GM21526 (cell line): ENCODE data around the gene CLSTN3.
A peak's percentile ranks its signal among the peaks of the same experiment; 100 is the strongest.

Source experiments
- ATAC-seq: cut with Tn5 transposase; IDR thresholded peaks from one replicate; pipeline ENCODE4 v1.9.1; 2021; ENCODE audit warnings: moderate library complexity; ENCODE audit not compliant: unreplicated experiment, low FRiP score

The CLSTN3 gene

DNA sequence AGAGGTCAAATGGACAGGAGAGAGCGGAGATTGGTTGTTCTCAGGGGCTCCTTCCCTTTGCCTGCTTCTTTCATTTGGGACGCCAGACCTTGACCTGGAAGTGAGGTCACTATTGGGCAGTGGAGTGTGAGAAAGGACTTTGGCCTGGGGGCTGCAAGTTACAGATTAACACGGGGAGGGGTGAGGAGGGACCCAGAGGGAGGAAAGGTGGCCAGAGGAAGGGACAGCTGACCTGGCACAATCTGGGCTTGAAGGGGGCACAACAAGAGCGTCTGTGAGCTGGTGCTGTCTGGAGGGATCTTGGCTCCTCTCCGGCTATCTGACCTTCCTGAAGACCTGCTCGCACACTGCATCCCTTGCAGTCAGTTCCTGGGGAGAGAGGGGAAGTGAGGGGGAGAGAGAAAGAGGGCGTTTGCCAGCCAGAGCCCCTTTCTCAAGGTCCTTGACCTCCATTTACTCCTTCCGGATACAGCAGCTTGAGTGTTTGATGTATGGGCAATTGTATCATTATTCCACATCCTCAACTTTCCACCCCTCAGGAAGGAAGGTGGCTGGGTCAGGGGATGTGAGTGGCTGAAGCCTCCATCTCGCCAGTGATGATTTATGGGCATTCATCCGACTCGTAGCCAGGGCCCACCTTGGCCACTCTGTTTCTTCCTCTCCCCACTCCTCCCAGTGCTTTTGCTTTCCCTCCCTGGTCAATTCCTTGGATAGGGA, 6.2 kb upstream of the CLSTN3 start:
- no peak for ATAC-seq

DNA sequence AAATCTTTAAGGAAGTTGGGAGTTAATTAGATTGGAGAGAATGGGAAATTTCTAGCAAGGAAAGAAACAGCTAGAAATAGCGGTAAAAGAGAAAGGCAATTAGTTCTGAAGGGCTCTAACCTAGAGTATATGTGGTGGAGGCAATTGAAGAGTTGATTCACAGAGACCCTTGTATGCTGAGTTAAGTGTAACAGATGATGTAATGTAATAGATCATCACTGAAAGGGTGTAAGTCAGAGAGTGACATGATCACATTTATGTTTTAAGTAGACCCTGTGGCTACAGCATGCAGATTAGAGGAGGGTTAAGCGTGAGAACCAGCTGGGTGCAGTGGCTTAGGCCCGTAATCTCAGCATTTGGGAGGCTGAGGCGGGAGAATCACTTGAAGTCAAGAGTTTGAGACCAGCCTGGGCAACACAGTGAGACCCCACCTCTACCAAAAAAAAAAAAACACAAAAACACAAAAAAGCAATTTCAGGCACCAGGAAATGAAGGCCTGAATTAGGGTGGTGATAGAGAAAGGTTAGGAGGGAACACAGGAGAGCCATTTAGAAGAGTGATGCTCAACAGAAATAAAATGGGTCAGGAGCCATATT, 4.4 kb upstream of the CLSTN3 start:
- ATAC-seq, result no peak

DNA sequence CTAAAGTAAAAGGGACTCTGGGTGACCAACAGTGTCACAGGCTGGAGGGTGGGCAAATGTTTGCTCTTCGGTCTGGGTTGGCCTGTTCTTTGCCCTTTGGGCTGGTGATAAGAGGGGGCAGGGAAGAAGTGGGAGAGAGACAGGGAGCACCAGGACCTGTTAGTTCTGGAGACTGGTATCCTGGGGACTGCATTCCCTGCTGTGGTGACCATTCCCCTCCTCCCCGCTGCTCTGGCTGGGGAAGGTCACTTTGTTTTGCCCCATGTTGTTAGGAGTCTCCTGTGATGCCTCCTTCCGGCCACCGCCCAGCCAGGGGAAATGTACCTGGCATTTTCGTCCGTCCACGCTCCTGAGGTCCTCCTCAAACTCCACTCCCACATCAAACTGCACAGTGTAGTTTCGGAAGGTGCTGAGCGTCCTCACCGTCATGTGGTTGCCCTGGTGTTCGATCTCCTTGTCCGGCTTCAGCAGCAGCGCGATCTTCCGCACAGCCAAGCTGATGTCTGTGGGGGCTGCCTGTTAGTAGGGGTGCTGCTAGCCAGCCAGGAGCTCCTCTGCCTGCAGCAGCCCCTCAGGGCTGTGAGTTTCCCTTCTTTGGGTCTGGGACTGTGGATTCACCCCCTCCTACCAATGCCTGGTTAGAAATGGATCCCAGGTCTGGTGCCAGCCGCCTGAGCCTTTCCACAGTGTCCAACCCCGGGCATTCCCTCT, 2.1 kb upstream of the CLSTN3 start:
- no peak for ATAC-seq

DNA sequence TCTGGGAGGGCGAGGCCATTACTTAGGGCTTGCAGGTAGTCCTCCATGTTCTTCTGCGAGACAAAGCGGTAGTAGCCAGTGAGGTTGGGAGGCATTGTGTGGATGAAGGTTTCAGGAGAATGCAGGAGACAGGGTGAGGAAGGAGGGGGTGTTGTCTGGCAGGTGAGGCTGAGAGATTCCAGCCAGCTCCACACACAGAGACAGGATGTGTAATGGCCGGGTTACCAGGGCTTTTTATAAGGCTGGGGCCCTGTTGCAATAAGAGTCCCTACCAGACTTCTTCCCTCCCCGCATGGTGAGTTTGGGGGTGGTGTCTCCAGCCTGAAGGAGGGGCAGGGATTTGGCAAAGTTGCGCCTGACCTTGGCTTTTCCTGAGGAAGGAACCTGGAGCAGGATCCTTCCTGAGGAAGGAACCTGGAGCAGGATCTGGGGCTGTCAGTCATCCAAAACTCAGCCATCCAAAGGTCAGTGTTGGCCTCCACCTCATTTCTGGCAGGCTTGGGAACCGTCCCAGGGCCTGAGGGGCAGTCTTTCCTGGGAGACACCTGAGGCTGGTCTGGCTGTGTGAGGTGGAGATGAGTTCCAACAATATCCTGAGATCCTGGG, 1.4 kb upstream of the CLSTN3 start, which contains the start of gene RBP5:
RBP5 (minus strand) TSS at position 209 of the 606 bp plus-strand sequence; CDS start at position 95, 114 bp downstream.
- ATAC-seq, result no peak

DNA sequence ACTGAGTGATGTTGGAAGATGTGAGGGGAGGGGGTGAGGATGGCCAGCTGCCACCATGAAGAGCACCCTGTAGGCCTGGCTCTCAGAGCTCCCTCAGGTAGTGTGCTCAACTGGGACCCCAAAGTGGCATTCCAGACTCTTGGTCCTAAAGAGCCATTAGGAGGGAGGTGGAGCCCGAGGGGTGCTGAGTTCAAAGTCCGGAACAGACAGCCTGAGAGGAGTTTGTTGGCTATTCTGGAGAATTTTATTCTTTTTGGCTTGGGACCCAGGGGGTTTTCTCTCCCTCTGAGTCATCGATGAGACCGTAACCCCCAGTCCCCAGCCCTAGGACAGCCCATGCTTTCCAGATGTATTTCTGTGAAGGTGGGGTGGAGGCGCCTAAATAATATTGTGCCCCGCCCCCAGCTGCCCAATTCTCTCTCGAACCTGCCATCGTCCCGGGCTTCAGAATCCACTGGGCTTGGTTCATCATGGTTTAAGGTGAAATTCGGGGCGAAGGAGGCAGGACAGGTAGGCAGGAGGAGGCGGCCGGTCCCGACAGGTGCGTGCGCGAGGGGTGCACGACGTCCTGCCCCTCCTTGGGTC, 792 bp upstream of the CLSTN3 start:
- peak; percentile 8 for ATAC-seq

DNA sequence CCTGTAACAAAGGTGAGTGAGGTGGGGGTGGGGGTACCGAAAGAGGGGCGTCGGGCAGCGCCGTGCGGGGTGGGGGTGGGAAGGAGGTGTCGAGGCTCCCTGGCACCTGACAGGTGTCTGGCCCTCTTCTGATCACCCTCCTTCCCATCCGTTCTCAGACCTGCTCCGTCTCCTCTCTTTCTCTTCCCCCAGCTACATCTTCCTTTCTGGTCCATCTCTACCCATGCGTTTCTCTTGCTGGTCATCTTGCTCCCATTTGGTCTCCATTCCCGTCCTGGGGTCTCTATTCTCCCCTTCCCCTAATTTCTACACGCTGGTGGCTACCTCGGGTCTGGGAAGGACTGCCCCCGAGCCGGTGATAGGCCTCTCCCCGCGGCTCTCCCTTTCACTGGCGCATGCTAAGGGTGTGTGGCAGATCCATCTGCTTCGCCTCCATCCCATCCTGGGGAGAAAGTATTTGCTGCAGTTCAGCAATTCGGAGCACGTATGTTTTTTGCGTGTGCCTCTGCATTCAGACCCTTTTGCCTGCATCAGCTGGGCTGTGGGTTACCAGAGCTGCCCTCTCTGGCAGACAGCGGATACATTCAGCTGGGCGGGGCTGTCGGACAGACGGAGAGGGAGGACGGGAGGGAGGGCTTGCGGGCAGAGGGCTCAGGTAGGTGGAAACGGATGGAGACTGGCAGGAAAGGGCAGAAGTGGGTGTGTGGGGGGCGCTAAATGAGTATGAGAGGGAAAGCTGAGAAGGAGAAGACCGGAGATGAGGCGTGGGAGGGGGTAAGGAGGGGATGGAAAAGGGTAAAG, 730 bp downstream of the CLSTN3 start:
- no peak for ATAC-seq

DNA sequence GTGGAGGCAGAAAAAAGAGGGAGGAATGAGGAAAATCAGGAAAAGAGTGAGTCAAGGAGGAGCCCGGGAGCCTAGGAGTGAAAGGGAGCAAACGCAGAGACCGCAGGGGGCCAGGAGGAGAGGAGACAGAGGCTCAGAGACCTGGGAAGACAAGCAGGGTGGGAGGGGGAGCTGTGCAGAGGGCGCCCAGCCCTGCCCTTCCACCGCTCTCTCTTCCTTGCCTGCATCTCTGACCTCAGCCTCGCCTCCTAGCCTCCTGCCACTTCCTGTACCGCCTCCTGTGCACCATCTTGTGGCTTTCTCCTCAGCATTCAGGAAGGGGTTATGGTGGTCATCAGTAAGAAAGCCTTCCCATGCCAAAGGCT, 1.3 kb downstream of the CLSTN3 start:
- no peak for ATAC-seq

DNA sequence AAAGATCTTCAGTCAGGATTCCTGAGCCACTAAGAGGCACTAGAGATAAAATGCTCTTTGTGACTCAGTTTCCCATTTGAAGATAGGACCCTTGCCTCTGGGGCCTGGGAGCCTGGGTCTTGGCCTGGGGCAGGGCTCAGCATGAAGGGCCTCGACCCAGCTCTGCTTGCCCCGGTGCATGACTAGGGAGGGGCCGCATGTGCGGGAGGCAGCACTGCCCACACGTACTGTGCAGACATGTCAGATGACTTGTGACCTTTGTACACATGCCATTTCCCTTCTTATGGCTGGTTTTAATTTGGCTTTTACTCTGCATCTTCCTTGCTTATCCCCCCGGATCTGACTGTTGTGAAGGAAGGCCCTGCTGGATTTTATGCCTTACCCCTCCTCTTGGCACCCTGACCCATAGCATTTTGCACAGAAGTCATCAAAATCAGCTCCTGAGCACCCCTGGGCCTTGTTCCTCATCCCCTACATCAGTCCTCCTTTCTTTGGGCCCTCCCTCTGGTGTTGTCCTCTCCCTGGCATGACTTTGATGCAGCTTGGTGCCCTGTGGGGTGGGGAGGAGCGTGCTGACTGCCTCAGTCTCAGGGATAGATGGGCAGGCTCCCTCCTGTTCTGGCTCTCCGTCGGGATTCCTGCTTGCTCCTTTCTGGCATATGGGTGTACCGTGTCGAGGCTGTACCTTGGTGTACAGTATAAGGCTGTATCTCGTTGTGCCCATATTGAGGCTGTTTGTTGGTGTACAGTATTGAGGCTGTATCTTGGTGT, 4.4 kb downstream of the CLSTN3 start:
- no peak for ATAC-seq

DNA sequence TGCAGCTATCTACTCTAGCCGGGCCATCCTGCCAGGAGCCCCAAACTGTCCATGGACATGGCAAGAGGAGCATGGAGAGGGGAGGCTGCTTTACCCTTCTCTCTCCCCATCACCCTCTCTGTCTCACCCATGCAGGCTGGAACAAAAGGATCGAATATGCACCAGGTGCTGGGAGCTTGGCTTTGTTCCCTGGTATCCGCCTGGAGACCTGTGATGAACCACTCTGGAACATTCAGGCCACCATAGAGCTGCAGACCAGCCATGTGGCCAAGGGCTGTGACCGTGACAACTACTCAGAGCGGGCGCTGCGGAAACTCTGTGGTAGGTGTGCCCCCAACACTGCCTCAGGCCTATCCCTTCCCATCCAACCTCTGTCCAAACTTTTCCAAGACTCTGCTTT, 5.9 kb downstream of the CLSTN3 start:
- ATAC-seq, result no peak

DNA sequence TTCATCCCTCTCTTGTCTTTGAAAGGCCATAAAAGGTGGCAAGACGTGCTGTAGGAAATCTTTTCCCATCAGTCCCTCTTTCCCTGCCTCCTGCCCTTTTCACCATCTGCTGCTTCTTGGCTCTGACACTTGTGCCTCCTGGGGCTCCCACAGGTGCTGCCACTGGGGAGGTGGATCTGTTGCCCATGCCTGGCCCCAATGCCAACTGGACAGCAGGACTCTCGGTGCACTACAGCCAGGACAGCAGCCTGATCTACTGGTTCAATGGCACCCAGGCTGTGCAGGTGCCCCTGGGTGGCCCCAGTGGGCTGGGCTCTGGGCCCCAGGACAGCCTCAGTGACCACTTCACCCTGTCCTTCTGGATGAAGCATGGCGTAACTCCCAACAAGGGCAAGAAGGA, 6.5 kb downstream of the CLSTN3 start:
- ATAC-seq, result no peak

DNA sequence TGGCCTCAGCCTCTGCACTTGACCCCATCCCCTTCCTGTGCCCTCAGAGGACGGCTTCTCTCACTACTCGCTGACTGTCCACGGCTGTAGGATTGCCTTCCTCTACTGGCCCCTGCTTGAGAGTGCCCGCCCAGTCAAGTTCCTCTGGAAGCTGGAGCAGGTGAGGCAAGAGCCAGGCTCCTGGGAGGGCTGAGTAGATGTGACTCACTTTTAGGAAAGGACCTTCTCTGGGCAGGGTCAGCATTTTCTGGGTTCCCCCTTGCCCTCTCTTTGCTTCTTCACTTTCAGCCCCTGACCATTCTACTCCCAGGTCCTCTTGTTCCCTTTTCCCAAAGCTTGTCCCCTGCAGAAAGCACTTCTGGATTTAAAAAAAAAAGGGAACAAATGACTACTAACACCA, 7.7 kb downstream of the CLSTN3 start:
- ATAC-seq, result no peak

DNA sequence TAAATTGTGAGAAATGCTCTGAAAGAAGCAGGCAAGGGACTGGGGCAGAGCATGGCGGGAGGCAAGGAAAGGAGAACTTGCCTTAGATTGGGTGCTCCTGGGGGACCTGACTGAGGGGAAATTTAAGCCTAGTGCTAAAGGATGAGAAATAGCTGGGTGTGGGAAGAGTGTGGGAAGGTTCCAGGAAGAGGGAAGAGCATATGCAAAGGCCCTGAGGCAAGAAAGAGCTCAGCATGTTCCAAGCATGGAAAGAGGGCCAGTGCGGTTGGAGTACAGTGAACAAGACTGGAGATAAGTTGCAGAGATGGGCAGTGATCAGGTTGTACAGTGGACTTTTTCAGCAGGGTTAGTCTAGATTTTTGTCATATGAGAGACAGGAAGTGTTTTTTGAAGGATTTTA, 9.0 kb downstream of the CLSTN3 start:
- ATAC-seq, result no peak

DNA sequence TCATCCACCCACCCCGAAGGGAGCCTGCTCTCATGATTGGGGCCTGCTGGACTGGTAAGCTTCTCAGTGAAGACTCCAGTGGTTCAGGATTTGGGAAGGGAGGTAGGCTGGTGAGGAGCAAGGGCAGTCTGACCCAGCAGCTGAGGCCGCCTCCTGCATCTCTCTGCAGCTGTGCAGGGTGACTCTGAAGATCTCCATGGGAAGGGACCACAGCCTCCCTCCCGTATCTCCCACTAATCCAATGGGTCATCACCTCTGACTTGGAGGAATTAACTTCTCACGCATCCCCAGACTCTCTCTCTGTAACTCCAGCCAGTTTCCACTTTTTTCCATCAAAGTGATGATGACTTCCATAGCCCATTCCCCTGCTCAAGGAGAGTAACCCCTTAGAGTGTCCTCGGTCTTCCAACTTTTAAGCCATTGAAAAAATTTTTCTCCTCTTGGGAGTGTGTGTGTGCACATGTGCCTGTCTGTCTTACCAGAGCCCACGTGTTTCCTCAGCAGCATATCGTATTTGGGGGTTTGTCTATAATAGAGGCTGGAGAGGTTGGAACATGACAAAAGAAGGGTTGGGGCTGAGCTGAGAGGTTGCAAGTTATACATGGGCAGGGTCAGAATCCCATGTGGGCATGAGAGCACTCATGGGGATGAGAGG, 11.3 kb downstream of the CLSTN3 start:
- ATAC-seq, result no peak

DNA sequence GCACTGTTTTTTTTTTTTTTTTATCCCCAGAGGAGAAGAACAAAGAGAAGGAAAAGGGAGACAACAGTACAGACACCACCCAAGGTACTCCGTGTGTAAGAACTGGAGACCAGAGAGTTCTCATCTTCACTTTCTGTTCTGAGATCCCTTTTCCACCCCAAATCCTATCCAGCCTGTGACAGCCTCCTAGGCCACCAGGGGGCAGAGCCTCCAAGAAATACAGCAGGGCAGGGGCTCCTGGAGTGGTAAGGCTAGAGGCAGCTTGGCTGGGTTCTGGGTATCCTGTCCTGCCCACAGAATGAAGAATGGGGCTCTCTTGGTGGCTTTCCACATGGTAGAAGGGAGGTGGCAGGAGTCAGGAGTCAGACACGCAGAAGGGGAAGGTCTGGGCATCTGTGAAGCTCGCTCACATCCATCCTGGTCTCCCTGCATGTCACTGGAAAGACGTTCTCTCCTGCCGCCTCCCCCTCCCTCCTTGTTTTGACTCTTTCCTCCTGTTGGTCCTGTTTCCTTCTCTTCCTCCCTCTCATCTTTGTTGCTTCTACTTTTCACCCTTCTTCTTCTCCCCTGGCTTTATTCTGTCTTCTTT, 12.0 kb downstream of the CLSTN3 start:
- no peak for ATAC-seq

DNA sequence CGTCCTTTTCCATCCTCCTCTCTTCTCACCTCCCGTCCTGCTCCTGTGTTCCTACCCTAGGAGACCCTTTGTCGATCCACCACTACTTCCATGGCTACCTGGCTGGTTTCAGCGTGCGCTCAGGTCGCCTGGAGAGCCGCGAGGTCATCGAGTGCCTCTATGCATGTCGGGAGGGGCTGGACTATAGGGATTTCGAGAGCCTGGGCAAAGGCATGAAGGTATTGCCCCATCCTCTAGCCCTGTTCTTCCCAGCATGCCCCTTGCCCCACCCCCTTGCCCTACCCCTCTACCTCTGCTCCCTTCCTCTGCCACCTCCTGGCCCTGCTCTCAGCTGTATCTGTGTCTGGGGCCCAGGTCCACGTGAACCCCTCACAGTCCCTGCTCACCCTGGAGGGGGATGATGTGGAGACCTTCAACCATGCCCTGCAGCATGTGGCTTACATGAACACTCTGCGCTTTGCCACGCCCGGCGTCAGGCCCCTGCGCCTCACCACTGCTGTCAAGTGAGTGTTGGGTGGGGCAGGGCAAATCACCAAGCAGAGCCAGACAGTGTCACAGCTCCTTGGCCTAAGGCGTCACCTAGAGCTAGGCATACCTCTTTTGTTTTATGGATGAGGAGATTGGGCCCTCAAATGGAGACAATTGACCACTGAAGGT, 12.8 kb downstream of the CLSTN3 start:
- no peak for ATAC-seq

DNA sequence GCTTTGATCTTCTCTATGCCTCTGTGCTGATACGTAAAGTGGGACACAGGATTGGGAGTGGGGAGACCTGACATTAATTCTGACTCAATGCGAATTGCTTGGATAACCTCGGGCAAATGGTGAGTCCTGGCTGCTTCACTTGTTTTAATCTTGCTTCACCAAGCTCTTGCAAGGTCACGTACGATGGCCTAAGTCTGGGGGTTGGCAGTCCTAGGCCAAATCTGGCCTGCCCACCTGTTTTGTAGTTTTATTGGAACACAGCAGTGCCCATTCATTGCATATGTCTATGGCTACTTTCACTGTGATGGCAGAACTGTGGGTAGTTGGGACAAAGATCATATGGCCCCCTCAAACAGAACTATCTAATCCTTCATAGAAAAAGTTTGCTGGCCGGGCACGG, 13.4 kb downstream of the CLSTN3 start:
- no peak for ATAC-seq

DNA sequence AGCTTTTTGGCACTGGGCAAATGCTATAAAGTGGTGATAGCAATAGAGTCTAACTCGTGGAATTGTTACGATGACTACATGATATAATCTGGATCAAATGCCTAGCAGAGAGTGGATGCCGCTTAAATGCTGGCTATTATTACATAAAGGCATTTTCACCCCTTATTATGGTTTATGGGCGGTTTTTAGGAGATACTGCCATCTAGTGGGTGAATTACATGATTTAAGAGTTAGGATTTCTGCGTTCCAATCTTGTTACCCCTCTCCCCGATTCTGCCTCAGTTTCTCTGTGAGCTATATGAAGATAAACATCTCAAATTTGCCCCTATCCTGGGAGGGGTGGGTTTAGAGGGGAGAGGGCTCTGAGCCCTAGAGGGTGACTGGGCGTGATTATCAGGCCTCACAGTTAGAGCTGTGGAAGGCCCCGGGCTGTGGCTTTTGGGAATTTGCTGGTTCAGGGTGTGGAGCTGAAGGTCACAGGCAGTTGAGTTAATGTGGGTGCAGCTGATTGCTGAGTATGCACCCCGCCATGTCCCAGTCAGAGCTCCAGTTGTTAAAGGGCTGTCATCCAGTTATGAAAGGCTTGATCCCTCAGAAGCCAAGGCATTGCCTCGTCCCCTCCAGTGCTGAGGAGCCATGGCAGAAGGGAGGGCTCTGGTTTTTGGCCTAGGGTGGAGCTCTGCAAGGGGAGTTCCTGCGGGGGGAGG, 14.4 kb downstream of the CLSTN3 start:
- ATAC-seq, result no peak

DNA sequence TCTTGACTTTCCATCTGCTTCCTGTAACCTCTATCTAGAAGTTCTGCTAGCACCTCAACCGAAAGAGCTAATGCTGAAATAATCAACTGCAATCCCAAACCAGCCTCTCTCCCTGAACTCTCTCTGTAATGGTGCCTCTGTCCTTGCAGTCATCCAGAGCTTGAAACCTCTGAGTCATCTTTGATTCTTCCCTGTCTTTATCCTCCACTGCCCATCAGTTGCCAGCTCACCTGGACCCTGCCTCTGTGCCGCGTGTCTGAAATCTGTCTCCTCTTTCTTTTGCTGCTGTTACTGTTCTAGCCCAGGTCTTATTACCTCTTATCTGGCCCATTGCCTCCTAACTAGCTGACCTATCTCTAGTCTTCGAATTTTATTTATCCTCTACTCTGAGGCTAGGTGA, 15.5 kb downstream of the CLSTN3 start:
- no peak for ATAC-seq
